Effector CD4-positive, alpha-beta T cell (primary cell): ENCODE results near the gene TMPRSS11B.
"Not testable (repeated sequence)": the region's sequence is repeated elsewhere in the genome, so short reads cannot be mapped to it uniquely, and the experiment has no call there.

Source experiments
- DNase-seq: peaks from one replicate; pipeline ENCODE4 v3.0.0-alpha.2; 2020

The TMPRSS11B gene

DNA sequence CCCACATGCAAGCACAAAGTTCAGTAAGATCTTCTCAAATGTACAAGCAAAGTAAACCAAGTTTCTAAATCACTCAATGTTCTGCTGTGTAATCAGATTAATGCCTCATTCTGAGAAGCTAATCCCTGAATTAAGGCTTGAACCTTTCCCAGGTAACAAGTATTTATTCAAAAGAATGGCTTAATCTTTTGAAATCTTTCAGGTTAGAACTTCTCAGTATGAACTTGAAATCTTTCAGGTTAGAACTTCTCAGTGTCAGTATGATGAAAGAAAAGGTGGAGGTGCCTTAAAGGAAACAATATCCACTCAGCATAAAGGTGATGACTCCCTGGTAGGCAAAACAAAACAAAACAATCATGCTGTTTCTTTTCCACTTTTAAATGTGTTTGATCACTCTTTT lies 29.0 kb downstream of the TMPRSS11B start:
- no peak for DNase-seq

DNA sequence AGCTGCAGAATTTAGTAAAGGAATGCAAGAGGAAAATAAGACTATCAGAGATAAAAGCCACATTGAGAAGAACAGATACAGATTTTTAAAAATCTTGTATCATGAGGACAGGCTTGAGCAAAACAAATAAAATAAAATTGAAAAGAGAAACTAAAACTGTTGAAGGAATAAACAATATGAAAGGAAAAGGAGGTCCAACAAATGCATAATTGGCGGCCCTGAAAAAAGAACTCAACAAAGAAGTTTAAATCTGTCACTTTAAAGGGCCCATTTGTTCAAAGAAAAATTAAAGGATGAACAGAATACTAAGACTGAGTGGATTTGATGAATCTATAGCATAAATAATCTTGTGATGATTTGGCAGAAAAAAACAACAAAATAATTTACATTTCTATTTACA lies 36.5 kb downstream of the TMPRSS11B start:
- DNase-seq, result no peak

DNA sequence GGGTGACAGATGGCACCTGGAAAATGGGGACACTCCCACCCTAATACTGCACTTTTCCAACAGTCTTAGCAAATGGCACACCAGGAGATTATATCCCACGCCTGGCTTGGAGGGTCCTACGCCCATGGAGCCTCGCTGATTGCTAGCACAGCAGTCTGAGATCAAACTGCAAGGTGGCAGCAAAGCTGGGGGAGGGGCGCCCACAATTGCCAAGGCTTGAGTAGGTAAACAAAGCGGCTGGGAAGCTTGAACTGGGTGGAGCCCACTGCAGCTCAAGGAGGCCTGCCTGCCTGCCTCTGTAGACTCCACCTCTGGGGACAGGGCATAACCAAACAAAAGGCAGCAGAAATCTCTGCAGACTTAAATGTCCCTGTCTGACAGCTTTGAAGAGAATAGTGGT lies 51.2 kb downstream of the TMPRSS11B start:
- not testable (repeated sequence) for DNase-seq

DNA sequence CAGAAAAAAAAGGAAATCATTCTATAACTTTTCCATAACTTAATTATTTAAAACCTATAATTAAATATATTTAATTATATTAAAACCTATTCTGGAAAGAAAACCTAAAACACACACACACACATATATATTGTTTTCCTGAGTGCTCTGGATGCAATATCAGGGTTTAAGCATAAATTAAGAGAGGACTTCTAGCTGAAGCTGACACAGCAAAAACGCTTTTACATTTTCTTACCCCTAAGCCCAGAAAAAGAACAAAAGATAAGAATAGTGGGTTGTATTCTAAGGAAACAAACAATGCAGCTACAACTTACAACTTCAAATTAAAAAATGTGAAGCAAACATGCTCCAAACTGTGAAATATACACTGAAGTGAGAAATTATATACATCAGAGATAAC lies 52.3 kb downstream of the TMPRSS11B start:
- no peak for DNase-seq

DNA sequence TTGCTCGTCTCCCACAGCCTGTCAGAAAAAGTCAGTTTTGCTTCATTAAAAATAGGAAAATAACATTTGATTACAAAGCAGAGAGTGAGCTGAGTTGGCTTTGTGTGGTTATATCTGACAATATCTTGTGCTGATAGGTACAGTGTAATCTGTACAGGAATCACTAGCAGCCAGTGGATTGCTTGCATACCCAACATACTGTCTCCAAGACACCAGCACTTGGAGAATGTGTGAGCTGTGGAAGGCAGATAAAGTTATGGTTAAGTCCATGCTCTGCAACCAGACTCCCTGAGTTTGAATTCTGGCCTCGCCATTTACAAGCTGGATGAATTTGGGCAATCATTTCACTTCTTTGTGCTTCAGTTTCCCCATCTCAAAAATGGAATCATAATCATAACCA lies 58.3 kb downstream of the TMPRSS11B start:
- no peak for DNase-seq

DNA sequence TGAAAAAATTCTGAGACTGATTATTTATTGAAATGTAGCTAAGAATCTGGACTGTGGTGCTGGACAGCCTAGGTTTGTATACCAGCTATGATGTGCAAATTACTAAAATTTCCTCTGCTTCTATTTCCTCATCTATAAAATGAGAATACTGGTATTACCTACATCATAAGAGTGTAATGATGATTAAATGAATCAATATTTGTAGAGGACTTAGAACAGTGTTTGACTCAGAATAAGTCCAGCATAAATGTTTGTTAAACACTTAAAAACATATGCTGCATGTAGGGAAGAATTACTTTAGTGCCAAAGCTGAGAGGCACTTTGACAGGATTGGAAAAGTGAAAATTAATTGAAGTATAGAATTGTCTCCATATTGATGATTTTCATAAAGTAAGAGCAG lies 60.6 kb downstream of the TMPRSS11B start:
- DNase-seq, result no peak

DNA sequence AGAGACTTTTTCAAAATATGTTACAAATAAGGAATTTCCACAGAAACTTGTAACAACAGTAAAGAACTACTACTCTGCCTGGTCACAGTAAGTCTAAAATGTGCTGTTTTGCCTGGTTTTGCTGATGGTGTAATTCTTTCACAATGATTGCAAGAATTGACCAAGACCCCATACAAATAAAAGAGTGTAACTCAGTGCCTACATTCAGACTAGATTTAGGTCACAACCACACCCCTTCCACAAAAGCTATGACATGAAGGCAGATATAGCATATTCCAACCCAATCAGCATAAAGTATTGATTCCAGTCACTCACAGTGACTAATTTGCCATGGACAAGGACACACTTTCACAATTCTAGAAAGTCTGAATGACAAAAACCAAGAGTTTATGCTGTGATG lies 62.1 kb downstream of the TMPRSS11B start:
- no peak for DNase-seq

DNA sequence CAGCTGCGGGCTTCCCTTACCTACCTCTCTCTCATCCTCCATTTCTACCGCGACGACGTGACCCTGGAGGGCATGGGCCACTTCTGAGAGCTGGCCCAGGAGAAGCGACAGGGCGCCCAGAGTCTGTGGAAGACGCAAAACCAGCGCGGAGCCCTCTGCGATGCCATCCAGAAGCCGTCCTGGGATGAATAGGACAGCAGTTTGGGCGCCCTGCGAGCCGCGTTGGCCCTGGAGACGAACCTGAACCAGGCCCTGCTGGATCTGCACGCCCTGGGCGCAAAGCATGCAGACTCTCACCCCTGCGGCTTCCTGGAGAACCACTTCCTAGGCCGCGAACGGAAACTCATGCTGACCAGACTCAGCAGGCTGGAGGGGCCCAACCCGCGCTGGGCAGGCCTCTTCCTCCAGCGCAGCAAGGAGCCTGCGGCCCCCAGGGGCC lies 63.1 kb downstream of the TMPRSS11B start:
- no peak for DNase-seq

DNA sequence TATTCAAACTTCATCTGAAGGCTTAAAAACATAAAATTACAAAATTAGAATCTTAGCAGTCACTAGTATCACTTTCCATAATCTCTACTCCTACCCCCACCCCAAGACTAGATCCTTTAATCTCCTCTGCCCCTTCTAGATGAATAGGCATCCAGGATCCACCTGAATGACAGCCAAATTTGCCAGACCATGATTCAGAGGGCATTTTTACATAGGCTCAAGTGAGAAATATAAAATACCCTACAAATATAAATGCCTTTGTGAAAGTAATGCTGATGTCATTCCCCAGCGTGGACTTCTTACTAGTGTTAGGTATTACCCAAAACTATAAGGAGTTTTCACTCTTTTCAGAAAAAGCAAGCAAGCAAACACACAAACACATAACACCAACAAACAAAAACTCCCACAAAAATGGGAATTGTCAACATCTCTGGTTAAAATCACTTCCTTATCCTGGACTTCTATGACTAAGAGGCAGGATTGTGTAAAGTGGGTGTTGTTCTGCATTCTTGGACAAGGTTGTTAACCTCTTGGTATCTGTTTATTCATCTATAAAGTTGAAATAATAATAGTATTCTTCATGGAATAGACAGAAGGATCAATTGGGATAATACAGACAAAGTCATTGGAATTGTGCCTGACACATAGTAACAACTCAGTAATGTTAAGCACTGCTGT lies 64.5 kb downstream of the TMPRSS11B start:
- no peak for DNase-seq

DNA sequence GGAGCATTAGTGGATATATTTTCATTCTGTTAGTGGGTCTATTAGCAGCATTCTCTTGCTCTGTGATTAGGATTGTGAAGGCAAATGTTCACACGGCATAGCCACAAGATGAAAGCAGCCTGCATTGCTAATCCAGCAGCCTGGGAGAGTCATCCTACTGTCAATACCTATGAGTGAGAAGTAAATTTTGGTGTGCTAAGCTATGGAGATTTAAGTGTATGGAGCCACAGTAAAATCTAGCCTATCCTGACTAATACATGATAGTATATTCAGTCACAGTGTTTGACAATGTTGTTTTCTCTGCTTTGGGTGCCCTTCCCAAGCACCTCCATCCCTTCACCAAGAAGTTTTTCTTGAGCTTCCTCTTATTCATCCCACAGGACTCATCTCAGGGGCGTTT lies 68.6 kb downstream of the TMPRSS11B start:
- no peak for DNase-seq
